Measurements from ENCODE around the gene ZKSCAN7. TPM values are rescaled to one million over a fixed set of nuclear protein-coding genes. Genes with fewer than 3 reads are reported as not detected.
"Not testable (repeated sequence)": the region's sequence is repeated elsewhere in the genome, so short reads cannot be mapped to it uniquely, and the experiment has no call there.

ZKSCAN7 gene
- total RNA-seq, 3 donors from 2014 or later, result 5.2 to 11.0 (median 6.7) TPM

- H3K36me3 ChIP-seq, result peaks cover 9% of the 10 kb centered on the region
- peaks cover 35 to 40% of the 10 kb centered on the region in 2 donors for H3K9me3 ChIP-seq
- H3K27ac ChIP-seq, result no peak overlapping the region
- no peaks in the 10 kb centered on the region for H3K4me1 ChIP-seq
- no peak for DNase-seq (ENCODE audit: low spot score in 2 of 2)
- TF ChIP-seq CTCF (IDR thresholded peaks at IDR 0.05) (no peak), POLR2AphosphoS5 (IDR thresholded peaks at IDR 0.05) (no peak)
- intact Hi-C loops (cut with DNase I; ENCODE audit: low total_unique reads), result loop anchor here (5.0 kb wide), 1 partner anchor 1331 kb away; no protein-coding TSS in a partner anchor
- H3K4me3 ChIP-seq, result no peak overlapping the region
- no peaks in the 10 kb centered on the region for H3K27me3 ChIP-seq
Observed at GRCh38 chr3:44571024-44571423, 16.0 kb downstream of the ZKSCAN7 start.

DNA sequence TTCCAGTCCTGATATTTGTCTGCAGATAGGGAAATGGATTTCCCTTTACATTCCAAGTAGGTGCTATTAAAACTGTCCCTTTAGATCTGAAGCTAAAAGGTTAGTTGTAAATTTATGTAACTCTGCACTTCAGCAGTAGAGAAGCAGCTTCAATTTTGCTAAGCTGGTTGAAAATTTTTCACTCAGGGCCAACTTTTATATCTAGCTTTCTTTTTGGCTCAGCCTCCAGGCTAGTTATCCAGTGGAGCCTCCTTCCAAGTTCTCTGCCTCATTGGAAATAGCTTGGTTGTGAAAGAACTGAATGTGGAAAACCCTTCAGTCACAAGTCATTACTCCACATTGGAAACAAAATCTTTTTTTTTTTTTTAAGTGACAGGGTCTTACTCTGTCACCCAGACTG, 21.6 kb downstream of the ZKSCAN7 start:
- H3K27ac ChIP-seq, result no peak overlapping the region
- H3K4me1 ChIP-seq, result no peaks in the 10 kb centered on the region
- no peak for DNase-seq (ENCODE audit: low spot score in 2 of 2)
- H3K9me3 ChIP-seq, result peaks cover 8 to 9% of the 10 kb centered on the region in 2 donors
- H3K36me3 ChIP-seq, result no peaks in the 10 kb centered on the region
- no peak overlapping the region for H3K4me3 ChIP-seq
- intact Hi-C loops (cut with DNase I; ENCODE audit: low total_unique reads), result no loop called here
- no peaks in the 10 kb centered on the region for H3K27me3 ChIP-seq
- TF ChIP-seq POLR2AphosphoS5 (IDR thresholded peaks at IDR 0.05) (no peak), POLR2A (IDR thresholded peaks at IDR 0.05) (no peak), CTCF (IDR thresholded peaks at IDR 0.05) (no peak)

GRCh38 chr3:44577354-44577952, 22.5 kb downstream of the ZKSCAN7 start:
- H3K4me1 ChIP-seq; H3K9me3 ChIP-seq; H3K27ac ChIP-seq; H3K36me3 ChIP-seq; DNase-seq (ENCODE audit: low spot score in 2 of 2); H3K4me3 ChIP-seq; intact Hi-C loops (cut with DNase I; ENCODE audit: low total_unique reads); H3K27me3 ChIP-seq: not testable (repeated sequence)

DNA sequence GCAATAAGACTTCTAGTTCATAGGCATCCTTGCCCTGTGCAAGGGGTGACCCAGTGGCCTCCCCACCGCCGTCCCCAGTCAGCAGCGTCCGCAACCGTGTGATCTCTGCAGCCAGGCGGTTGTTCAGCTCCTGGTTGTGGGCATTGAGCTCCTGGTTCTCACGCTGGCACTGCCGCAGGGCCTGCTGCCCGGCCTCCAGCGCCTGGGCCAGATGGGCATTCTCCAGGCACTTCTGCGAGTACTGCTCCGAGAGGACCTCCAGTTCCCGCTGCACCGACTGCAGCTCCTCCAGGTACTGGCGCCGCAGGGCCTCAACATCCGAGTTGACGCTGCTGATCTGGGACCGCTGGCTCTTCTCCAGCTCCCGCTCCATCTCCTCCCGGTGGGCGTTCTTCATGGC, 23.3 kb downstream of the ZKSCAN7 start:
- H3K36me3 ChIP-seq; intact Hi-C loops (cut with DNase I; ENCODE audit: low total_unique reads); H3K4me3 ChIP-seq: not testable (repeated sequence)

DNA sequence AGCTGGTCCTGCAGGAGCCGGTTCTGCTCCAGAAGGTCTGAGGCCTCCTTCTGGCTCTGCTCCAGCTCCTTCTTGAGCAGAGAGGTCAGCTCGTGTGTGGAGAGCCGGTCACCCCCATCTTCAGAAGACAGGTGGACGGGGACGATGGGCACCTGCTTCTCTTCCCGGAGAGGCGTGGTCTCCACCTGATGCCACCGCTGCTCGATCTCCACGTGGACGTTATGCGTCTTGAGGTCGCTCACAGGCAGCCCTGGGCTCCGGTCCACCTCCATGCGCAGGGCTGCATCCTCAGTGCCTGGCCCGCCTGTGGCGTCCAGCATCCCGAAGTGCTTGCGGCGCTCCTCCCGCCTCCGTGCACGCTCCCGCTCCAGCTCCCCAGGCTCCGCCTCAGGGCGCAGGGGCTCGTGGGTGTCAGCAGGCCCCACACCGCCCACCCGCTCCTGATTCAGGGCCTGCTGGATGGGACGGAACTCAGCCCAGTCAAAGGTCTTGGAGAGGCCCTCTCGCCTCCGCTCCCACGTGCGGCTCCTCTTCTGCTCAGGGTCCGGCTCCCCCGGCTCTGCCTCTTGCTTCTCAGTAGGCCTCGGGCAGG, 24.0 kb downstream of the ZKSCAN7 start:
- H3K4me3 ChIP-seq; H3K36me3 ChIP-seq; H3K27me3 ChIP-seq; H3K9me3 ChIP-seq; intact Hi-C loops (cut with DNase I; ENCODE audit: low total_unique reads); H3K27ac ChIP-seq; DNase-seq (ENCODE audit: low spot score in 2 of 2); H3K4me1 ChIP-seq: not testable (repeated sequence)

More for the DNA sequence above, 23.3 kb downstream of the ZKSCAN7 start:
- not testable (repeated sequence) for H3K4me1 ChIP-seq; H3K9me3 ChIP-seq; H3K27me3 ChIP-seq; DNase-seq (ENCODE audit: low spot score in 2 of 2); H3K27ac ChIP-seq

DNA sequence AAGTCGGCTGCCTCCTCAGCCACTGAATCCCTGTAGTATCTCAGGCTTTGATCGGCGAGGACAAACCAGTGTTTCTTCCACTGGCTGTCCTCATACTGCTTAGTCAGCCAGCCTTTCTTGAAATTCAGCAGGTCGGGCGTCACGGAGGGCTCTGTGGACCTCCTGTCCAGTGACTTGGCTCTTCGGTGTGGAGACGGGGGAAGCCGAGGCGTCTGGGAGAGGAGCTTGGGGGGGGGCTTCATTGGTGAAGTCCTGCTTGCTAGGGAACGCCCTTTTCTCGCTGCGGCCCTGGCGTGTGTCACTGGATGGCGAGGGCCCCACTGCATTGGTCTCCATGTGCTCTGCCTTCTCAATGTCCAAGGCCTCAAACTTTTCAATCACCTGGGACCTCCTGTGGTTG, 24.8 kb downstream of the ZKSCAN7 start:
- H3K36me3 ChIP-seq; H3K4me3 ChIP-seq; H3K4me1 ChIP-seq; H3K9me3 ChIP-seq; intact Hi-C loops (cut with DNase I; ENCODE audit: low total_unique reads); H3K27me3 ChIP-seq; DNase-seq (ENCODE audit: low spot score in 2 of 2); H3K27ac ChIP-seq: not testable (repeated sequence)

- H3K4me3 ChIP-seq; H3K4me1 ChIP-seq; DNase-seq (ENCODE audit: low spot score in 2 of 2); H3K27me3 ChIP-seq; H3K9me3 ChIP-seq; H3K27ac ChIP-seq; H3K36me3 ChIP-seq; intact Hi-C loops (cut with DNase I; ENCODE audit: low total_unique reads): not testable (repeated sequence)
Observed at GRCh38 chr3:44580971-44581370, 26.0 kb downstream of the ZKSCAN7 start.

Measured in breast epithelium (tissue), 4 donors.